CD8-positive, alpha-beta memory T cell (primary cell): ENCODE data around the gene ITGB3. TPM values are rescaled to one million over a fixed set of nuclear protein-coding genes. Genes with fewer than 3 reads are reported as not detected.
A peak's percentile ranks its signal among the peaks of the same experiment; 100 is the strongest.

Experiments
- CTCF ChIA-PET: fragments of 350-600 bp; sonication (Branson Sonifier 250); formaldehyde crosslinking; loops from one replicate; lab custom pipeline; 2021; ENCODE audit warnings: antibody characterized with exemption; lab: Charles Lee
- POLR2A ChIA-PET: fragments of 350-600 bp; sonication (Branson Sonifier 250); formaldehyde crosslinking; loops from one replicate; lab custom pipeline; 2021; ENCODE audit warnings: antibody characterized with exemption; lab: Charles Lee
- DNase-seq, 5 donors: peaks; one replicate each; pipeline versions ENCODE4 v3.0.0 to v3.0.0-alpha.2; 2020 to 2022; ENCODE audit warnings: mixed read lengths in 1 of 5
- H3K27ac ChIP-seq: one replicate; pipeline ENCODE4 v1.7.0; 2013; ENCODE audit warnings: low read depth, mild to moderate bottlenecking, low read length, moderate library complexity
- H3K27me3 ChIP-seq: 2 replicates; pipeline ENCODE4 v1.7.0; 2013; ENCODE audit warnings: low read length, mild to moderate bottlenecking; ENCODE audit not compliant: insufficient read depth, poor library complexity, severe bottlenecking
- H3K36me3 ChIP-seq: 2 replicates; pipeline ENCODE4 v1.7.0; 2013; ENCODE audit warnings: mild to moderate bottlenecking, low read length, moderate library complexity; ENCODE audit not compliant: insufficient read depth
- H3K4me1 ChIP-seq: 2 replicates; pipeline ENCODE4 v1.7.0; 2013; ENCODE audit warnings: mild to moderate bottlenecking, low read length, moderate library complexity; ENCODE audit not compliant: insufficient read depth
- H3K4me3 ChIP-seq: 2 replicates; pipeline ENCODE4 v1.7.0; 2013; ENCODE audit warnings: mild to moderate bottlenecking, low read length
- H3K9me3 ChIP-seq: 2 replicates; pipeline ENCODE4 v1.7.0; 2013; ENCODE audit warnings: mild to moderate bottlenecking, low read length
- H3K27ac Mint-ChIP-seq, 8 donors: one replicate each; pipeline ENCODE4 v1.8.0; 2020 to 2021; ENCODE audit warnings: mixed read lengths in 8 of 8, mild to moderate bottlenecking in 6 of 8, inconsistent platforms in 3 of 8, moderate library complexity in 3 of 8
- H3K27me3 Mint-ChIP-seq, 2 donors: one replicate each; pipeline ENCODE4 v1.8.0; 2020 to 2021; ENCODE audit warnings: mixed read lengths in 2 of 2, mild to moderate bottlenecking in 1 of 2, moderate library complexity in 1 of 2
- H3K36me3 Mint-ChIP-seq, 3 donors: one replicate each; pipeline ENCODE4 v1.8.0; 2020 to 2021; ENCODE audit warnings: mixed read lengths in 3 of 3, inconsistent platforms in 1 of 3, mild to moderate bottlenecking in 1 of 3
- H3K4me1 Mint-ChIP-seq, 3 donors: one replicate each; pipeline ENCODE4 v1.8.0; 2020 to 2021; ENCODE audit warnings: mixed read lengths in 3 of 3, inconsistent platforms in 1 of 3, mild to moderate bottlenecking in 1 of 3
- H3K4me3 Mint-ChIP-seq, 7 donors: one replicate each; pipeline ENCODE4 v1.8.0; 2020 to 2021; ENCODE audit warnings: mixed read lengths in 7 of 7, mild to moderate bottlenecking in 6 of 7, moderate library complexity in 4 of 7, inconsistent platforms in 2 of 7
- H3K9me3 Mint-ChIP-seq, 5 donors: one replicate each; pipeline ENCODE4 v1.8.0; 2020 to 2022; ENCODE audit warnings: mixed read lengths in 5 of 5, mild to moderate bottlenecking in 3 of 5, moderate library complexity in 2 of 5, inconsistent platforms in 1 of 5
- polyA plus RNA-seq: library from polyadenylated mRNA; unstranded; fragments of 300-500 nt; fragmentation: Illumina TruSeq; gene quantifications from one replicate; pipeline ENCODE4 v1.2.3, GENCODE V29; 2021
- total RNA-seq, 2 experiments: library from RNA; stranded (reverse); gene quantifications; one replicate each; pipeline ENCODE4 v1.2.3, GENCODE V29; 2021

ITGB3 gene
- total RNA-seq = under 1 TPM; 0.07 to 0.13 TPM
- polyA plus RNA-seq = not detected

DNA sequence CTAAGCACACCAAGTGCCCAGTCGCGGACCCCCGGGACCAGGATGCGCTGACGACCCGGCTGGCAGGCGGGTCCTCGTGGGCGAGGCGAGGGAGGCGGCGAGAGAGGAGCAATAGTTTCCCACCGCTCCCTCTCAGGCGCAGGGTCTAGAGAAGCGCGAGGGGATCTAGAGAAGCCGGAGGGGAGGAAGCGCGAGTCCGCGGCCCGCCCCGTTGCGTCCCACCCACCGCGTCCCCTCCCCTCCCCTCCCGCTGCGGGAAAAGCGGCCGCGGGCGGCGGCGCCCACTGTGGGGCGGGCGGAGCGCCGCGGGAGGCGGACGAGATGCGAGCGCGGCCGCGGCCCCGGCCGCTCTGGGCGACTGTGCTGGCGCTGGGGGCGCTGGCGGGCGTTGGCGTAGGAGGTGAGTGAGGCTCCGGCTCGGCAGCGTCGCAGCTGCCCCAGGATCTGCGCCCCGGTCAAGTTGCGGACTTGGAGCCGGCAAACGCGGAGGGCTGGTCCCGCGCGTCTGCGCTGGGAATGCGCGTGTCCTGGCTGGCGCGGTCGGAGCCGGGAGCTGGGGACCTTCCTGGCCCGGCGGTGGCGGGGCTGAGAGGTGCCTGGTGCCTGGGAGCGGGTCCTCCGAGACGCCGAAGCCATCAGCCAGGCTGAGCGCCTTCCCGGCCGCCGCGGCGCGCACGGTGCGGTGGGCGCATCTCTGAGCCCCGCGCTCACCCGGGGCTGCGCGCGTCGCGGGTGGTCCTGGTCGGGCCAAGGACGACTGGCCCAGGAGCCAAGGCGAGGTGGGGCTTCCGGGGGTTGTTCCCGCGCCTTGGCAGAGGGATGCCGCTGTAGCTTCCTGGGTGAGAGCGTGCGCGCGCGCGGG is at the start of gene ITGB3:
ITGB3 (plus strand) TSS at position 287 of the 862 bp plus-strand sequence; CDS start at position 322, 35 bp downstream.
- peak within 1 kb of the TSS; percentile 85 to 91 (median 88) for H3K4me3 Mint-ChIP-seq
- Histone ChIP-seq H3K27me3 (peaks cover 5% of the 10 kb centered on the region), H3K4me1 (peaks cover 4% of the 10 kb centered on the region)

DNA sequence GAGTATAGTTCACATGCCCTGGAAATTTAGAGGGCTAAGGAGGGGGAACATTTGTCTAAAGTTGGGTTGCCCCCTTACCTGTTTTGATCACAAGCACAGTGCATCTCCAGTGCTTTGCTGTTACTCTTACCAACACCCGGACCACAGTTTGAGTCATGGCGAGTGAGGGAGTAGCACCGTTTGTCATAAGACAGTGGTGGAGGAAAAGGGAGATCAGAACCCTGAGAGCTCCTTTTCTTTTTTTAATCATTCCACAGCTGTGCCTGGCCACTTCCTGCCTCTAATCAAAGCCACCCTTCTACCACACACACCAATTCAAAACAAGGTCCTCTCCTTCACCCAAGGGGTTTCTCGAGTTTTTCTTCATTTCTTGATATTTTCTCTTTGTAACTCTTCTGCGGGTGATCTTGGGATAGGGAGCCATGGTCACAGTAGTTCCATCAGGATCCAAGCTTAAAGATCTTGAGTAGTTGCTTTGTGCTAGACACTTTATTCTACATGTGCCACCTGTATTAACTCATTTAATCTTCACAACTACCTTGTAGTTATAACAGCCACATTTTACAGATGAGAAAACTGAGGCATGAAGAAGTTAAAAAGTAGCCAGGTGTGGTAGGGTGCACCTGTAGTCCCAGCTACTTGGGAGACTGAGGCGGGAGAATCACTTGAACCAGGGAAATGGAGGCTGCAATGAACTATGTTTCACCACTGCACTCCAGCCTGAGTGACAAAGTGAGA is 49.5 kb upstream of the ITGB3 start:
- Mint-ChIP-seq H3K27ac (peak overlapping the region; percentile 88 to 98 (median 96)), H3K27me3 (peaks cover 0 to 2% of the 10 kb centered on the region in 2 donors), H3K4me3 (peak overlapping the region; percentile 65 to 93 (median 84)), H3K4me1 (peaks cover 57 to 65% (median 59%) of the 10 kb centered on the region in 3 donors), H3K9me3 (no peaks in the 10 kb centered on the region), H3K36me3 (no peaks in the 10 kb centered on the region)
- H3K36me3 ChIP-seq = no peaks in the 10 kb centered on the region
- H3K27ac ChIP-seq = peak overlapping the region; percentile 77
- no peaks in the 10 kb centered on the region for H3K27me3 ChIP-seq
- ChIA-PET POLR2A (interaction anchor here (1.0 to 2.1 kb wide), 3 partner anchors 14 to 15 kb away, joined by 3 to 11 read pairs (median 3); partner anchors contain the start of gene CDC27), CTCF (interaction anchor here (0.9 to 1.8 kb wide), 5 partner anchors 8 to 25 kb away, joined by 3 to 8 read pairs (median 3); no protein-coding TSS in a partner anchor)
- H3K9me3 ChIP-seq = no peaks in the 10 kb centered on the region
- peak; percentile 20 to 74 (median 51) for DNase-seq
- H3K4me1 ChIP-seq = peaks cover 47% of the 10 kb centered on the region
- peak overlapping the region; percentile 6 for H3K4me3 ChIP-seq

More for the DNA sequence above, at the start of gene ITGB3:
- Mint-ChIP-seq H3K27ac (peak within 1 kb of the TSS in 3 of 8 donors; percentile 68 to 91 (median 69)), H3K9me3 (no peaks in the 10 kb centered on the region), H3K4me1 (peaks cover 5 to 13% (median 11%) of the 10 kb centered on the region in 3 donors), H3K36me3 (no peaks in the 10 kb centered on the region), H3K27me3 (peaks cover 33 to 62% of the 10 kb centered on the region in 2 donors)
- POLR2A ChIA-PET = no interaction called here
- H3K36me3 ChIP-seq = no peaks in the 10 kb centered on the region
- peak within 1 kb of the TSS; percentile 43 for H3K4me3 ChIP-seq
- H3K27ac ChIP-seq = no peak within 1 kb of the TSS
- peak; percentile 37 to 78 (median 56) for DNase-seq
- H3K9me3 ChIP-seq = no peaks in the 10 kb centered on the region
- CTCF ChIA-PET = interaction anchor here (0.5 to 1.0 kb wide), 2 partner anchors 20 to 131 kb away, joined by 3 read pairs; no protein-coding TSS in a partner anchor

DNA sequence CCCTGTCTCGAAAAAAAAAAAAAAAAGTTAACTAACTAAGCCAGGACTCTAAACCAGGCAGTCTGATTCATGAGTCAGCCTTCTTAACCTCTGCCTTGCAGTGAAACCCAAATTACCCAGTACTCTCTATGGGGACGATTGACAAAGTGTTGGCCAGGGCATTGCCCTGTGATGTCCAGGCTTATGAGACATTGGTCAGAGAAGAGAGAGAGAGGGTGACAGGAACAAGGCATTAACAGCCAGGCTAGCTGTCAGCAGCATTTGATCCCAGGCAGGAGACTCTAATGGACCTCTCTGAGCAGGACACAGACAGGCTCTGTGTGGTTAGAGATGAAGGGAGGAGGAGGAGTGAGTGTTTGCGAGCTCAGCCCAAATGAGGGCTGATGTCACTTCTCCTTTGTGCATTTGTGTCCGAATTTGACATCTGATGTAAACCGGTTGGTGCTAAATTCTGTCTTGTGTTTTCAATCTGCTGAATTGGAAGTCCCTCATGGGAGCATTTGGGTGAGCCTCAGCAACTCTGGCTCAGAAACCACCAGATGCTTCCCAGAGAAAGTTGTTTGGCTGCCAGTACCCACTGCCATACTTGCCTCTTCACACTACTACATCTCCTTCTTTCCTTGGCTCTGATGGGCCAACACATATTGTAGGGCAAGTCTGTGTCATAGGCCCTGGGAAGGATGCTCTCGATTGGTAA is 48.8 kb upstream of the ITGB3 start:
- Mint-ChIP-seq H3K27me3 (peaks cover 0 to 2% of the 10 kb centered on the region in 2 donors), H3K4me1 (peaks cover 56 to 63% (median 57%) of the 10 kb centered on the region in 3 donors), H3K9me3 (no peaks in the 10 kb centered on the region), H3K27ac (peak overlapping the region; percentile 88 to 98 (median 96)), H3K4me3 (peak overlapping the region; percentile 65 to 93 (median 84)), H3K36me3 (no peaks in the 10 kb centered on the region)
- CTCF ChIA-PET = interaction anchor here (0.9 to 1.8 kb wide), 6 partner anchors 9 to 25 kb away, joined by 3 to 8 read pairs (median 3); no protein-coding TSS in a partner anchor
- DNase-seq = peak in 3 of 5 donors; percentile 29 to 63 (median 43)
- H3K36me3 ChIP-seq = no peaks in the 10 kb centered on the region
- H3K4me1 ChIP-seq = peaks cover 44% of the 10 kb centered on the region
- H3K4me3 ChIP-seq = peak overlapping the region; percentile 45
- H3K27ac ChIP-seq = peak overlapping the region; percentile 77
- no peaks in the 10 kb centered on the region for H3K9me3 ChIP-seq
- POLR2A ChIA-PET = interaction anchor here (2.1 kb wide), 1 partner anchor 15 kb away, joined by 11 read pairs; the partner anchor contains the start of gene CDC27
- no peaks in the 10 kb centered on the region for H3K27me3 ChIP-seq

DNA sequence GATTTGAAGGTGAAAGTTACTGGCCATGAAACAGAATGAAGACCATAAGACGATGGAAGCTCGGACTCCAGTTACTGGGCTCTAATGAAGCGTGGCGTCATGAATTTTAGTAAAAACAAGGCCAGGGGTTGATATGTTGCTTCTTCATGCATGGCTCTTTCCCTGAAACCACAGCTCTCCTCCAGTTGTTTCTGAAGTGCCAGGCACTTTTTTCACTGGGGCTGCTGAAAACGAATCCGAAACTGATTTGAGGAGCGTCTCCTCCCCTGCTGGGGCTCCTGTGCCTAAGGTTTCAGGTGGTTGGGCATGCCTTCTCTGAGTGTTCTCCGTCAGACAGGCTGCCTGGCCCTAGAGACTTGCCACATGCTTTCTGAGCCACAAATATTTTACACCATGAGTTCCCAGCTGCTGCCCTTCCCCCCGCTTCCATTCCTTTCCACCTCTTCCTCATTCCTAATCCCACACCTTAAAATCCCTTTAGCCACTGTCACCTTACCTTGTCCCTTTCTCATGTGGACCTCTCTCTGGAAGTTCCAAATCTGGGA is 48.1 kb upstream of the ITGB3 start:
- peak; percentile 51 to 81 (median 67) for DNase-seq
- ChIA-PET CTCF (interaction anchor here (1.1 to 1.8 kb wide), 5 partner anchors 10 to 30 kb away, joined by 3 to 8 read pairs (median 3); no protein-coding TSS in a partner anchor), POLR2A (interaction anchor here (1.1 to 2.1 kb wide), 2 partner anchors 12 to 16 kb away, joined by 3 to 11 read pairs; partner anchors contain the start of gene CDC27)
- peak overlapping the region; percentile 65 to 93 (median 84) for H3K4me3 Mint-ChIP-seq
- H3K27ac Mint-ChIP-seq = peak overlapping the region; percentile 88 to 98 (median 96)
- Histone ChIP-seq H3K36me3 (no peaks in the 10 kb centered on the region), H3K9me3 (no peaks in the 10 kb centered on the region), H3K4me1 (peaks cover 39% of the 10 kb centered on the region), H3K27ac (peak overlapping the region; percentile 77), H3K27me3 (no peaks in the 10 kb centered on the region), H3K4me3 (peak overlapping the region; percentile 45)
- H3K27me3 Mint-ChIP-seq = peaks cover 0 to 2% of the 10 kb centered on the region in 2 donors
- peaks cover 50 to 57% (median 51%) of the 10 kb centered on the region in 3 donors for H3K4me1 Mint-ChIP-seq
- H3K9me3 Mint-ChIP-seq = no peaks in the 10 kb centered on the region
- H3K36me3 Mint-ChIP-seq = no peaks in the 10 kb centered on the region

DNA sequence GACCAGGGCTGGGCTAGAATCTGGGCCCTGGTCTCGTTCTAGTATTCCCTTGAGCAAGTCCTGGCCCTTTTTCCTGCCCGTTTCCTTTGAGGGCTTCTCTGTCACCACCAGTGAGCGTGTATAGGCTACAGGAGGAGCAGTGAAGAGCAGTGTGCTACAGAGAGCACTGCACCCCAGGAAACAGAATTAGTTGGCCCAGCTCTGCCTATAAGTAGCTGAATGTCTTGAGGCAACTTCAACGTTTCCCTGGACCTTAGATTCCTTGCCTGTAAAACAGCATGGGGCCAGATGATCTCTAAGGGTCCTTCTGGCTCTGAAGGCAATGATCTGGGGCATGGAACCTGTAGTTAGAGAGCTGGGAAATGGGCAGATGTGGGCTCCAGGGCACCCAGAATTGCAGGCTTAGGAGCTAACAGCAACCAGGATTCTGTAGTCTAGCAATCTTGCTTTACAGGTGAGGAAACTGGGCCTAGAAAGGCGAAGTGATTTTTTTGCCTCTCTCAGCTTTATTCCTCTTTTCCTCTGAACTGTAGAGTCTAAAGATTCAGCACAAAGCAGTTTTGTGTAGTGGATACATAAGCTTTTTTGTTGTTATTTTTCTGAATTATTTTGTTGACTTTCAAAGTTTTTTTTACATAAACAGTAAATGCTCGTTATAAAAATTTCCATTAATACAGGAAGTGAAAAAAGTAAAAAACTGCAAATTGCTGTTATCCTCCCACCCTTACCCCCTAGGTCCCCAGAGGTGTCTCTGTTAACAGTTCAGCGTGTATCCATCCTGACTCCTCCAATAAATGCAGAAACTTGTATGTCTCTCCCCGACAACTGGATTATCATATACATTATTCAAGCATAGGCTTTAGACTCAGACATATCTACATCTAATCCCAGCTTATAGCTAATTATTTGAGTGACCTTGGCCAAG is 46.2 kb upstream of the ITGB3 start:
- Histone ChIP-seq H3K36me3 (no peaks in the 10 kb centered on the region), H3K4me1 (peaks cover 39% of the 10 kb centered on the region), H3K4me3 (no peak overlapping the region), H3K9me3 (no peaks in the 10 kb centered on the region), H3K27ac (no peak overlapping the region), H3K27me3 (no peaks in the 10 kb centered on the region)
- POLR2A ChIA-PET = interaction anchor here (0.9 kb wide), 1 partner anchor 10 kb away, joined by 3 read pairs; no protein-coding TSS in a partner anchor
- H3K9me3 Mint-ChIP-seq = no peaks in the 10 kb centered on the region
- no peak overlapping the region for H3K4me3 Mint-ChIP-seq
- H3K27me3 Mint-ChIP-seq = peaks cover 3 to 5% of the 10 kb centered on the region in 2 donors
- DNase-seq = no peak
- H3K36me3 Mint-ChIP-seq = no peaks in the 10 kb centered on the region
- CTCF ChIA-PET = interaction anchor here (1.2 to 1.5 kb wide), 2 partner anchors 12 to 22 kb away, joined by 3 to 6 read pairs; no protein-coding TSS in a partner anchor
- H3K4me1 Mint-ChIP-seq = peaks cover 48 to 51% (median 49%) of the 10 kb centered on the region in 3 donors
- H3K27ac Mint-ChIP-seq = peak overlapping the region in 7 of 8 donors; percentile 8 to 97 (median 63)

DNA sequence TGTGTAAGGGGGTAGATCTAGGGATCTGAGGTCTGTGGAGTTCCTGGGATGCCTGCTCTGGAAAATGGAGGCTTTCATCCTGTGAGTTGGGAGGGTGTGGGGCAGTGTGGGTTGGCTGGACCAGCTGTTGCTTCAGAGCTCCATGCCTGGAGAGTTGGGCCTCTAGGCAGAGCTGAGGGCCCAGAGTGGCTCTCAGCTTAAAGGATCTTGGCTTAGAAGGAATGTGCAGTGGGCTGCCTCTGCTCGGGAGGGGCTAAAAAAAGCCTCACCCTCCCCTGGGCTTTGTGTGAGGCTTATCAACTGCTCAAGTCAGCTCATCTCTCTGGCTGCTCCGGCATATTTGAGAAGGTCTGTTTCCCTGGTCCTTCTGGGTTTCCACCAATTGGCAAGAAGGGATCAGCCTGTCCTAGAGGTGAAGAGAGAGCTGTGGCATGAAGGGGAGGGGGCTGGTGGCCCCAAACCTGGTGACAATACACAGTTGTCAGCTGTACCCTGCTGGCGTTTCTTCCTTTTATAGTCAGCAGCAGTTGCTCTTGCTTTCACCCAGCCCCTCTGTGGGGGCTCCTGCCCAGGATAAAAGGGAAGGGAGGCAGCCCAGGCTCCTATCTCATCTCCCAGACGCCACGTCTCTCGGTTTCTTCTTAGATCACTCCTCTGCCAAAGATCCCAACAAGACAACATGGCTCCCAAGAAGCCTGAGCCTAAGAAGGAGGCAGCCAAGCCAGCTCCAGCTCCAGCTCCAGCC is 44.7 kb upstream of the ITGB3 start, which contains the start of gene MYL4:
MYL4 (plus strand) TSS at position 605 of the 745 bp plus-strand sequence; CDS start at position 680, 75 bp downstream.
- POLR2A ChIA-PET = interaction anchor here (0.6 kb wide), 1 partner anchor 1486 kb away, joined by 5 read pairs; no protein-coding TSS in a partner anchor
- no peaks in the 10 kb centered on the region for H3K36me3 Mint-ChIP-seq
- no peak for DNase-seq
- peak within 1 kb of the TSS in 3 of 8 donors; percentile 8 to 77 (median 52) for H3K27ac Mint-ChIP-seq
- Histone ChIP-seq H3K4me1 (peaks cover 33% of the 10 kb centered on the region), H3K4me3 (no peak within 1 kb of the TSS), H3K27me3 (no peaks in the 10 kb centered on the region), H3K36me3 (no peaks in the 10 kb centered on the region), H3K9me3 (no peaks in the 10 kb centered on the region), H3K27ac (peak within 1 kb of the TSS; percentile 75)
- H3K9me3 Mint-ChIP-seq = no peaks in the 10 kb centered on the region
- H3K27me3 Mint-ChIP-seq = peaks cover 4 to 5% of the 10 kb centered on the region in 2 donors
- no peak within 1 kb of the TSS for H3K4me3 Mint-ChIP-seq
- peaks cover 39 to 42% (median 39%) of the 10 kb centered on the region in 3 donors for H3K4me1 Mint-ChIP-seq
- CTCF ChIA-PET = interaction anchor here (0.9 to 1.5 kb wide), 2 partner anchors 20 to 28 kb away, joined by 3 to 6 read pairs; no protein-coding TSS in a partner anchor
